Heart right ventricle (tissue), 16 donors: Measurements from ENCODE around the gene SH3D21. TPM values are rescaled to one million over a fixed set of nuclear protein-coding genes. Genes with fewer than 3 reads are reported as not detected.

ENCODE experiments used
- ATAC-seq, 8 donors: fragments of 200-7000 bp; cut with Tn5 transposase; one replicate each; pipeline ENCODE4 v1.9.1; 2020; ENCODE audit warnings: mild to moderate bottlenecking in 8 of 8, moderate library complexity in 8 of 8, moderate number of reproducible peaks in 1 of 8
- DNase-seq, 2 donors: peaks; one replicate each; pipeline ENCODE4 v3.0.0-alpha.2; 2020
- H3K27ac ChIP-seq, 10 donors: fragments of 200-600 bp; sonication (generic) in 2 of 10; one replicate each; pipeline versions ENCODE4 v1.5.0 to v1.8.0; 2020 to 2022; ENCODE audit warnings: mild to moderate bottlenecking in 3 of 10
- H3K27me3 ChIP-seq, 7 donors: fragments of 200-600 bp; one replicate each; pipeline ENCODE4 v1.8.0; 2021 to 2022; ENCODE audit warnings: mild to moderate bottlenecking in 2 of 7
- H3K36me3 ChIP-seq, 9 donors: fragments of 200-600 bp; sonication (generic) in 1 of 9; one replicate each; pipeline versions ENCODE4 v1.5.0 to v1.8.0; 2020 to 2022; ENCODE audit warnings: mild to moderate bottlenecking in 2 of 9
- H3K4me1 ChIP-seq, 9 donors: fragments of 200-600 bp; sonication (generic) in 1 of 9; one replicate each; pipeline versions ENCODE4 v1.5.0 to v1.8.0; 2020 to 2022; ENCODE audit warnings: mild to moderate bottlenecking in 4 of 9
- H3K4me3 ChIP-seq, 10 donors: fragments of 200-600 bp; sonication (generic) in 2 of 10; one replicate each; pipeline versions ENCODE4 v1.5.0 to v1.8.0; 2020 to 2022; ENCODE audit warnings: mild to moderate bottlenecking in 7 of 10, moderate library complexity in 2 of 10
- H3K9me3 ChIP-seq, 11 donors: fragments of 200-600 bp in 10 of 11; sonication (generic) in 2 of 11; one replicate each; pipeline versions ENCODE4 v1.5.0 to v1.8.0; 2013 to 2022; ENCODE audit warnings: mild to moderate bottlenecking in 2 of 11, control low read depth in 1 of 11, moderate library complexity in 1 of 11
- WGBS, 2 donors: extraction: QIAGEN DNeasy Blood & Tissue Kit; methylation state at CpG; one replicate each; pipeline ENCODE4 v1.1.7; 2013; ENCODE audit warnings: inconsistent platforms in 1 of 2; 5-methylcytosine and 5-hydroxymethylcytosine counted together
- intact Hi-C, 10 donors: fragments of 100-400 bp; cut with DNase I; formaldehyde crosslinking; loops; one replicate each; pipeline versions ENCODE4 v1.11.1 to v1.14.2; 2022
- polyA plus RNA-seq, 2 donors: library from polyadenylated mRNA; stranded (reverse); fragments of 200-250 nt; gene quantifications; one replicate each; pipeline ENCODE4 v1.2.3, GENCODE V29; 2013
- total RNA-seq, 10 donors: library from RNA; stranded (reverse); fragmentation: NEBNext Ultra II Directional in 3 of 10; extraction: Animal tissue kit (Norgen Biotek cat#: 25700) in 3 of 10; gene quantifications; one replicate each; pipeline versions ENCODE4 v1.2.1 to v1.2.4, GENCODE V29; 2021 to 2023
- TF ChIP-seq, protein P1 (sequence below), 9 donors: fragments of 200-600 bp; sonication (generic) in 2 of 9; IDR thresholded peaks; one replicate each; pipeline versions ENCODE4 v1.5.0 to v1.8.0; 2021 to 2022; ENCODE audit warnings: antibody characterized with exemption in 9 of 9, mild to moderate bottlenecking in 5 of 9, moderate library complexity in 1 of 9
- donor health status: Arrhythmogenic right ventricular cardiomyopathy.
- donor health status: ischemic (EF 13 %, LVEDD 7.1; RV severe dilation, severe dysfunction).
- donor health status: healthy with polysubstance abuse.
- donor health status: DM: no; HTN: yes; CAD: no.
- donor health status: DM: no; HTN: no; CAD: no.
- donor health status: ischemic (EF 25% LVEDD 6.9; RV normal size, moderate dysfunction).
- donor health status: ischemic (EF 25% LVEDD 5.7; RV mildly dilated, moderate dysfunction).
- donor health status: healthy.
- donor health status: DM: yes; HTN: yes; CAD: no.
- donor health status: Ischemic cardiomyopathy.
- donor health status: ischemic (EF 35%, LVEDD 5.7; RV mildly dilated, moderate dysfunction).
- donor health status: nonischemic (EF 11% LVEDD 7.7; RV severe dilation, severe dysfunction).
- donor health status: DM: yes; HTN: yes; CAD: no.
- donor health status: PGD.
- donor health status: ischemic (EF 29% LVEDD 5.4; RV normal size, mild dysfunction).
- donor health status: nonischemic (EF 23%, LVEDD 6.1; RV moderate dilation, normal function).

SH3D21 gene
- total and polyA plus RNA-seq, 12 donors, result 0.58 to 4.8 (median 1.7) TPM

DNA sequence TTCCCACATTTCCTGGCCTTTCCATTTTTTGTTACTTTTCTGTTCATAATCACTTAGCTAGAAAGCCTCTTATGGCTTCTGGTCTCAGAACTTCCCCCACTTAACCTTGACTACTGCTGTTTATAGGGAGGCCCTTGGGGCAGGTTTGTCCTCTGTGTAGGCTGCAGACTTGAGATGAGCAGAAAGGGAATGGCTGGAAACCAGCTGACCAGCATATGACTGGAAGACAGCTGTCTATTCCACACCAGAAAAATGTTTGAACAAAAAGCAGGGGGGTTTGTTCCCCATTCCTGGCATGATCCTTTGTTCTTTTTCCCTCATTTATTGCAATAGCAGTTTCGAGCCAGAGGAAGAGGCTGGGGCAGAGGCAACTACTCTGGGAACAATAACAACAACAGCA, 4.9 kb upstream of the SH3D21 start:
- Histone ChIP-seq H3K9me3 (no peaks in the 10 kb centered on the region), H3K4me1 (peaks cover 4 to 45% (median 12%) of the 10 kb centered on the region in 9 donors), H3K27ac (peak overlapping the region in 1 of 10 donors; percentile 52), H3K4me3 (no peak overlapping the region), H3K27me3 (no peaks in the 10 kb centered on the region), H3K36me3 (peaks cover 0 to 94% (median 67%) of the 10 kb centered on the region in 9 donors)
- intact Hi-C loops, result loop anchor here in 3 of 10 donors (10.0 kb wide), 2 partner anchors 64 to 114 kb away; no protein-coding TSS in a partner anchor
- no peak for DNase-seq
- TF ChIP-seq, protein P1, sequence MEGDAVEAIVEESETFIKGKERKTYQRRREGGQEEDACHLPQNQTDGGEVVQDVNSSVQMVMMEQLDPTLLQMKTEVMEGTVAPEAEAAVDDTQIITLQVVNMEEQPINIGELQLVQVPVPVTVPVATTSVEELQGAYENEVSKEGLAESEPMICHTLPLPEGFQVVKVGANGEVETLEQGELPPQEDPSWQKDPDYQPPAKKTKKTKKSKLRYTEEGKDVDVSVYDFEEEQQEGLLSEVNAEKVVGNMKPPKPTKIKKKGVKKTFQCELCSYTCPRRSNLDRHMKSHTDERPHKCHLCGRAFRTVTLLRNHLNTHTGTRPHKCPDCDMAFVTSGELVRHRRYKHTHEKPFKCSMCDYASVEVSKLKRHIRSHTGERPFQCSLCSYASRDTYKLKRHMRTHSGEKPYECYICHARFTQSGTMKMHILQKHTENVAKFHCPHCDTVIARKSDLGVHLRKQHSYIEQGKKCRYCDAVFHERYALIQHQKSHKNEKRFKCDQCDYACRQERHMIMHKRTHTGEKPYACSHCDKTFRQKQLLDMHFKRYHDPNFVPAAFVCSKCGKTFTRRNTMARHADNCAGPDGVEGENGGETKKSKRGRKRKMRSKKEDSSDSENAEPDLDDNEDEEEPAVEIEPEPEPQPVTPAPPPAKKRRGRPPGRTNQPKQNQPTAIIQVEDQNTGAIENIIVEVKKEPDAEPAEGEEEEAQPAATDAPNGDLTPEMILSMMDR (IDR thresholded peaks at IDR 0.05), result no peak
- ATAC-seq, result no peak
- WGBS, 2 donors, result 77 to 81% methylated on average over 1 of the region's 1 CpG

DNA sequence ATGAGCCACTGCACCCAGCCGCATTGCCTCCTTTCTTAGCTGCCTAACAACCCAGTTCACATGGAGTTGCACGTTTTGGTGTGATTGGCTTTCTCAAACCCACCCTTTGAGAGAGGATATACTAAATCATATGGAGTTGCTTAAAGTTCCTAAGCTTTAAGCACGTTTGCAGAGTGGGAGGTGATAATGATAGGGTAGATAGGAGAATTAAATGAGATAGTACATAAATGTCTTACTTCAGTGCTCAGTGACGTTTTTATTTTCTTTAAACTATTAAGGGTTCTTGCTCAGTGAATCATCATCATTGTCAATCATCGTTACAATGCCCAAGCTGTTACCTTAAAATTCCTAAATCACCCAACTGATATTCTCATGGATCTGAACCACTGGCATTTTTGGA, 2.9 kb upstream of the SH3D21 start:
- TF ChIP-seq, protein P1 (IDR thresholded peaks at IDR 0.05), result no peak
- 72% methylated on average over 5 of the region's 5 CpGs for WGBS, 2 donors
- H3K4me1 ChIP-seq, result peaks cover 4 to 57% (median 22%) of the 10 kb centered on the region in 9 donors
- no peak overlapping the region for H3K4me3 ChIP-seq
- intact Hi-C loops, result loop anchor here in 3 of 10 donors (10.0 kb wide), 2 partner anchors 62 to 112 kb away; no protein-coding TSS in a partner anchor
- H3K9me3 ChIP-seq, result no peaks in the 10 kb centered on the region
- no peak for DNase-seq
- H3K36me3 ChIP-seq, result peaks cover 0 to 74% (median 52%) of the 10 kb centered on the region in 9 donors
- no peak overlapping the region for H3K27ac ChIP-seq
- ATAC-seq, result no peak
- H3K27me3 ChIP-seq, result no peaks in the 10 kb centered on the region

DNA sequence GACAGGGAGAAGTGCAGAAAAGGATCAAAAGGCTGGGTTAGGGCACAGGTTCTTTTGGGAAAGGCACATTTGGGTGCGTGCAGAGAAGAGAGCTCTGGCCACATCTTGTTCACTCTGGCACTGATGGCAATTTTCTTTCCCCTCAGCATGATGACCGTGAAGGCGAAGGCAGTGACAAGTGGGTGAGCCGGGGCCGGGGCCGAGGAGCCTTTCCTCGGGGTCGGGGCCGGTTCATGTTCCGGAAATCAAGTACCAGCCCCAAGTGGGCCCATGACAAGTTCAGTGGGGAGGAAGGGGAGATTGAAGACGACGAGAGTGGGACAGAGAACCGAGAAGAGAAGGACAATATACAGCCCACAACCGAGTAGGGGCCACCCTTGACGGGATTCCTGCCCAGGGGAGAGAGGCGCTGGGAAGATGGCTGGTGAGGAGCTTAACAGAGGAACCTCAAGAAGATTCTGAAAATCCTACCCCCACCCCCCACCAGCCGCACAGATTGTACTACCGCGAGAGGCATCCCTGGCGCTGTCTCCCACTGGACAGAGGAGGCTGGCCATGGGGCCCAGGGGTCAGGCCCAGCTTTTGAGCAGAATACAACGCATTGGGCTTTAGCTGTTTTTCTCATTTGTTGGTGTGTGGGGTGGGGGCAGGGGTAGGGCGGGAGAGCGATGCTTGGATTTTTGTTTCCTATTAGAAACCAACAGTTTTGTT, 2.4 kb upstream of the SH3D21 start:
- no peaks in the 10 kb centered on the region for H3K9me3 ChIP-seq
- no peak overlapping the region for H3K27ac ChIP-seq
- no peak overlapping the region for H3K4me3 ChIP-seq
- ATAC-seq (no peak), DNase-seq (no peak)
- WGBS, 2 donors, result 91 to 92% methylated on average over 23 of the region's 23 CpGs
- TF ChIP-seq, protein P1 (IDR thresholded peaks at IDR 0.05), result no peak
- H3K4me1 ChIP-seq, result peaks cover 4 to 55% (median 22%) of the 10 kb centered on the region in 9 donors
- no peaks in the 10 kb centered on the region for H3K27me3 ChIP-seq
- intact Hi-C loops, result loop anchor here in 3 of 10 donors (10.0 kb wide), 2 partner anchors 61 to 111 kb away; no protein-coding TSS in a partner anchor
- H3K36me3 ChIP-seq, result peaks cover 0 to 68% (median 46%) of the 10 kb centered on the region in 9 donors

DNA sequence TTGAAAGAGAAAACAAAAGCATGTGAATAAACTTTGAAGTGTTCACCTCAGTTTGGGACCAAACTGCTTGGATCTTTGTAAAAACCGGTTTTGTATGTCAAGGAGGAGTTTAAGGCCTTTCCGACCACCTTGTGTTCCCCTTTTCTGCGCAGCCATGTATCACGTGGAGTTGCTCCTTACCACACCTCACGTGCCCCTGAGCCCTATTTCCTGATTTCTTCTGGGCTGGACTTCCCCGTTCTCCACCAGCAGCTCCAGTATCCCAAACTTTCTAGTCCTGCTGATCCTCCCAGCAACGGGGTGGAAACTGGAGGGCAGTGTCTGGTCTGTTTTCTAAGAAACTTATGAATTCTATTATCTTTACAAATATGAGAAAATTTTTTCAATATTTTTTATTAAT, 1.6 kb upstream of the SH3D21 start:
- no peak overlapping the region for H3K4me3 ChIP-seq
- no peak for ATAC-seq
- DNase-seq, result no peak
- no peaks in the 10 kb centered on the region for H3K9me3 ChIP-seq
- 79 to 89% methylated on average over 7 of the region's 7 CpGs for WGBS, 2 donors
- peaks cover 0 to 66% (median 46%) of the 10 kb centered on the region in 9 donors for H3K36me3 ChIP-seq
- intact Hi-C loops, result loop anchor here in 3 of 10 donors (10.0 kb wide), 2 partner anchors 60 to 110 kb away; no protein-coding TSS in a partner anchor
- peaks cover 4 to 48% (median 20%) of the 10 kb centered on the region in 9 donors for H3K4me1 ChIP-seq
- TF ChIP-seq, protein P1 (IDR thresholded peaks at IDR 0.05), result no peak
- H3K27ac ChIP-seq, result no peak overlapping the region
- H3K27me3 ChIP-seq, result no peaks in the 10 kb centered on the region
